ENCODE measurements around the gene WHAMM. TPM values are rescaled to one million over a fixed set of nuclear protein-coding genes. Genes with fewer than 3 reads are reported as not detected.

WHAMM gene
- total RNA-seq, 1 donor from 2014 or later: 9.4 TPM

GRCh38 chr15:82875411-82876003 lies 66.1 kb downstream of the WHAMM start:
- H3K27me3 ChIP-seq (ENCODE audit: insufficient read depth, low read length): no peaks in the 10 kb centered on the region
- no peaks in the 10 kb centered on the region for H3K36me3 ChIP-seq (ENCODE audit: insufficient read depth, low read length)
- peak; percentile 47 for FAIRE-seq
- Mint-ChIP-seq H3K4me1 (ENCODE audit: low read depth, unreplicated experiment) (peaks cover 13% of the 10 kb centered on the region), H3K9me3 (ENCODE audit: unreplicated experiment) (peaks cover 5% of the 10 kb centered on the region), H3K27ac (ENCODE audit: unreplicated experiment) (peak overlapping the region; percentile 70), H3K27me3 (ENCODE audit: low read depth, unreplicated experiment) (peaks cover 2% of the 10 kb centered on the region), H3K4me3 (ENCODE audit: unreplicated experiment) (no peak overlapping the region), H3K36me3 (ENCODE audit: low read depth, unreplicated experiment) (peaks cover 16% of the 10 kb centered on the region)
- no peak overlapping the region for H3K9ac ChIP-seq (ENCODE audit: low read length)
- no peaks in the 10 kb centered on the region for H3K9me3 ChIP-seq (ENCODE audit: insufficient read depth, low read depth, low read length)
- peak overlapping the region; percentile 79 for H3K4me2 ChIP-seq (ENCODE audit: low read length)
- no peaks in the 10 kb centered on the region for H3K79me2 ChIP-seq (ENCODE audit: insufficient read depth, low read length)
- no peak overlapping the region for H3K4me3 ChIP-seq (ENCODE audit: insufficient read depth, low read depth, low read length)
- peak; percentile 69 for DNase-seq (ENCODE audit: low read depth)
- peak overlapping the region; percentile 38 for H2AFZ ChIP-seq (ENCODE audit: low read depth, low read length)
- no peaks in the 10 kb centered on the region for H4K20me1 ChIP-seq (ENCODE audit: insufficient read depth, low read length)
- H3K4me1 ChIP-seq (ENCODE audit: insufficient read depth, low read length): peaks cover 11% of the 10 kb centered on the region
- TF ChIP-seq CTCF (IDR thresholded peaks at IDR 0.05; ENCODE audit: insufficient read depth, low read depth, low read length) (no peak), EZH2 (IDR thresholded peaks at IDR 0.05; ENCODE audit: insufficient read depth, low read length) (no peak)
- peak overlapping the region; percentile 51 for H3K27ac ChIP-seq (ENCODE audit: low read depth, low read length)

GRCh38 chr15:82877825-82878224 lies 68.4 kb downstream of the WHAMM start:
- H3K27ac ChIP-seq (ENCODE audit: low read depth, low read length): no peak overlapping the region
- no peak overlapping the region for H3K4me3 Mint-ChIP-seq (ENCODE audit: unreplicated experiment)
- no peak for TF ChIP-seq EZH2 (IDR thresholded peaks at IDR 0.05; ENCODE audit: insufficient read depth, low read length)
- TF ChIP-seq CTCF (IDR thresholded peaks at IDR 0.05; ENCODE audit: insufficient read depth, low read depth, low read length): no peak
- no peaks in the 10 kb centered on the region for H3K9me3 ChIP-seq (ENCODE audit: insufficient read depth, low read depth, low read length)
- H3K9me3 Mint-ChIP-seq (ENCODE audit: unreplicated experiment): peaks cover 2% of the 10 kb centered on the region
- no peak overlapping the region for H3K27ac Mint-ChIP-seq (ENCODE audit: unreplicated experiment)
- no peak overlapping the region for H3K4me3 ChIP-seq (ENCODE audit: insufficient read depth, low read depth, low read length)
- H3K4me2 ChIP-seq (ENCODE audit: low read length): no peak overlapping the region
- FAIRE-seq: no peak
- DNase-seq (ENCODE audit: low read depth): no peak
- H3K9ac ChIP-seq (ENCODE audit: low read length): no peak overlapping the region
- no peaks in the 10 kb centered on the region for H3K79me2 ChIP-seq (ENCODE audit: insufficient read depth, low read length)
- H3K36me3 ChIP-seq (ENCODE audit: insufficient read depth, low read length): no peaks in the 10 kb centered on the region
- H3K27me3 ChIP-seq (ENCODE audit: insufficient read depth, low read length): no peaks in the 10 kb centered on the region
- no peak overlapping the region for H2AFZ ChIP-seq (ENCODE audit: low read depth, low read length)
- peaks cover 11% of the 10 kb centered on the region for H3K4me1 ChIP-seq (ENCODE audit: insufficient read depth, low read length)
- no peaks in the 10 kb centered on the region for H4K20me1 ChIP-seq (ENCODE audit: insufficient read depth, low read length)
- H3K27me3 Mint-ChIP-seq (ENCODE audit: low read depth, unreplicated experiment): peaks cover 2% of the 10 kb centered on the region
- H3K4me1 Mint-ChIP-seq (ENCODE audit: low read depth, unreplicated experiment): peaks cover 8% of the 10 kb centered on the region
- peaks cover 8% of the 10 kb centered on the region for H3K36me3 Mint-ChIP-seq (ENCODE audit: low read depth, unreplicated experiment)

- H3K4me1 Mint-ChIP-seq (ENCODE audit: low read depth, unreplicated experiment): peaks cover 8% of the 10 kb centered on the region
Measured at GRCh38 chr15:82878325-82878724, 68.9 kb downstream of the WHAMM start.

More at GRCh38 chr15:82878325-82878724, 68.9 kb downstream of the WHAMM start:
- Histone ChIP-seq H3K4me2 (ENCODE audit: low read length) (no peak overlapping the region), H3K9ac (ENCODE audit: low read length) (no peak overlapping the region), H3K9me3 (ENCODE audit: insufficient read depth, low read depth, low read length) (no peaks in the 10 kb centered on the region), H3K36me3 (ENCODE audit: insufficient read depth, low read length) (no peaks in the 10 kb centered on the region), H3K79me2 (ENCODE audit: insufficient read depth, low read length) (no peaks in the 10 kb centered on the region), H2AFZ (ENCODE audit: low read depth, low read length) (no peak overlapping the region), H3K27ac (ENCODE audit: low read depth, low read length) (no peak overlapping the region), H3K4me1 (ENCODE audit: insufficient read depth, low read length) (peaks cover 11% of the 10 kb centered on the region), H3K27me3 (ENCODE audit: insufficient read depth, low read length) (no peaks in the 10 kb centered on the region), H4K20me1 (ENCODE audit: insufficient read depth, low read length) (no peaks in the 10 kb centered on the region), H3K4me3 (ENCODE audit: insufficient read depth, low read depth, low read length) (no peak overlapping the region)
- H3K36me3 Mint-ChIP-seq (ENCODE audit: low read depth, unreplicated experiment): peaks cover 4% of the 10 kb centered on the region
- no peak overlapping the region for H3K27ac Mint-ChIP-seq (ENCODE audit: unreplicated experiment)
- H3K27me3 Mint-ChIP-seq (ENCODE audit: low read depth, unreplicated experiment): peaks cover 2% of the 10 kb centered on the region
- FAIRE-seq (no peak), DNase-seq (ENCODE audit: low read depth) (no peak)
- H3K9me3 Mint-ChIP-seq (ENCODE audit: unreplicated experiment): peaks cover 2% of the 10 kb centered on the region
- no peak overlapping the region for H3K4me3 Mint-ChIP-seq (ENCODE audit: unreplicated experiment)
- TF ChIP-seq CTCF (IDR thresholded peaks at IDR 0.05; ENCODE audit: insufficient read depth, low read depth, low read length) (no peak), EZH2 (IDR thresholded peaks at IDR 0.05; ENCODE audit: insufficient read depth, low read length) (no peak)

Data from astrocyte (in vitro differentiated cells and primary cell).